Liver (tissue), 9 donors: ENCODE results near the gene TEX19. TPM values are rescaled to one million over a fixed set of nuclear protein-coding genes. Genes with fewer than 3 reads are reported as not detected.

Experiments used
- DNase-seq: peaks from one replicate; pipeline ENCODE4 v3.0.0-alpha.2; 2017; ENCODE audit warnings: low spot score
- H3K27ac ChIP-seq, 2 donors: one replicate each; pipeline ENCODE4 v1.7.0; 2013; ENCODE audit warnings: inconsistent platforms in 2 of 2, low read length in 2 of 2, control low read depth in 1 of 2, low read depth in 1 of 2, mild to moderate bottlenecking in 1 of 2
- H3K27me3 ChIP-seq, 4 donors: one replicate each; pipeline versions ENCODE4 v1.6.1 to v1.7.0; 2013; ENCODE audit warnings: low read length in 3 of 4, inconsistent platforms in 1 of 4, mild to moderate bottlenecking in 1 of 4, moderate library complexity in 1 of 4; ENCODE audit not compliant: control insufficient read depth in 4 of 4, insufficient read depth in 4 of 4
- H3K36me3 ChIP-seq, 4 donors: one replicate each; pipeline versions ENCODE4 v1.6.1 to v1.7.0; 2013; ENCODE audit warnings: low read length in 3 of 4, mild to moderate bottlenecking in 3 of 4, low read depth in 1 of 4, moderate library complexity in 1 of 4; ENCODE audit not compliant: control insufficient read depth in 4 of 4, insufficient read depth in 3 of 4
- H3K4me1 ChIP-seq, 4 donors: one replicate each; pipeline versions ENCODE4 v1.6.1 to v1.7.0; 2013; ENCODE audit warnings: low read length in 3 of 4, mild to moderate bottlenecking in 3 of 4, moderate library complexity in 1 of 4; ENCODE audit not compliant: control insufficient read depth in 4 of 4, insufficient read depth in 4 of 4
- H3K4me3 ChIP-seq, 3 donors: one replicate each; pipeline versions ENCODE4 v1.6.1 to v1.7.0; 2013; ENCODE audit warnings: low read length in 3 of 3, control low read depth in 1 of 3, low read depth in 1 of 3, mild to moderate bottlenecking in 1 of 3
- H3K9ac ChIP-seq, 2 donors: one replicate each; pipeline ENCODE4 v1.7.0; 2013; ENCODE audit warnings: low read length in 2 of 2, mild to moderate bottlenecking in 2 of 2, moderate library complexity in 2 of 2, control low read depth in 1 of 2, low read depth in 1 of 2
- H3K9me3 ChIP-seq, 4 donors: one replicate each; pipeline versions ENCODE4 v1.6.1 to v1.7.0; 2013; ENCODE audit warnings: low read length in 3 of 4; ENCODE audit not compliant: control insufficient read depth in 4 of 4
- CTCF ChIP-seq: fragments of 150-350 bp; IDR thresholded peaks from 2 replicates; pipeline ENCODE4 v1.5.1; 2017; ENCODE audit warnings: improper control_type of control experiment, low read depth, low read length; ENCODE audit not compliant: missing input control
- FOXA1 ChIP-seq: IDR thresholded peaks from 2 replicates; pipeline ENCODE4 v1.6.1; 2016; ENCODE audit warnings: antibody characterized with exemption
- FOXA2 ChIP-seq: IDR thresholded peaks from 2 replicates; pipeline ENCODE4 v1.6.1; 2016; ENCODE audit warnings: antibody characterized with exemption
- GABPA ChIP-seq, 2 donors: IDR thresholded peaks in 1 of 2; conservative IDR thresholded peaks in 1 of 2; 2 replicates each; pipeline ENCODE4 v1.6.1; 2016; ENCODE audit warnings: antibody characterized with exemption in 2 of 2, mild to moderate bottlenecking in 1 of 2, moderate library complexity in 1 of 2
- HNF4A ChIP-seq, 2 donors: conservative IDR thresholded peaks; 2 replicates each; pipeline ENCODE4 v1.6.1; 2016; ENCODE audit warnings: antibody characterized with exemption in 2 of 2, mild to moderate bottlenecking in 2 of 2
- HNF4G ChIP-seq: IDR thresholded peaks from 2 replicates; pipeline ENCODE4 v1.6.1; 2016; ENCODE audit warnings: antibody characterized with exemption
- JUND ChIP-seq, 2 donors: IDR thresholded peaks; 2 replicates each; pipeline ENCODE4 v1.6.1; 2016; ENCODE audit warnings: antibody characterized with exemption in 2 of 2
- NR2F2 ChIP-seq: IDR thresholded peaks from 2 replicates; pipeline ENCODE4 v1.6.1; 2016; ENCODE audit warnings: antibody characterized with exemption
- RAD21 ChIP-seq, 2 donors: IDR thresholded peaks; 2 replicates each; pipeline ENCODE4 v1.6.1; 2016; ENCODE audit warnings: antibody characterized with exemption in 2 of 2, mild to moderate bottlenecking in 2 of 2
- SP1 ChIP-seq: IDR thresholded peaks from 2 replicates; pipeline ENCODE4 v1.6.1; 2018; ENCODE audit warnings: antibody characterized with exemption, mild to moderate bottlenecking
- TAF1 ChIP-seq: conservative IDR thresholded peaks from 2 replicates; pipeline ENCODE4 v1.6.1; 2016; ENCODE audit warnings: antibody characterized with exemption, mild to moderate bottlenecking
- YY1 ChIP-seq: IDR thresholded peaks from 2 replicates; pipeline ENCODE4 v1.6.1; 2016; ENCODE audit warnings: antibody characterized with exemption, mild to moderate bottlenecking
- WGBS: extraction: QIAGEN DNeasy Blood & Tissue Kit; methylation state at CpG from one replicate; pipeline ENCODE4 v1.1.7; 2013; 5-methylcytosine and 5-hydroxymethylcytosine counted together
- polyA plus RNA-seq, 2 donors: library from polyadenylated mRNA; stranded (reverse) in 1 of 2; unstranded in 1 of 2; fragments of 200-250 nt in 1 of 2; fragments of >200 nt in 1 of 2; fragmentation: Nextera tagmentation in 1 of 2; extraction: Ambion mirVana in 1 of 2; gene quantifications; one replicate each; pipeline versions ENCODE4 v1.2.1 to v1.2.3, GENCODE V29; 2013 to 2015
- total RNA-seq, 2 donors: library from RNA; depleted of rRNA; stranded (reverse); fragments of >200 nt; gene quantifications; one replicate each; pipeline ENCODE4 v1.2.3, GENCODE V29; 2014
- TF ChIP-seq, protein P1 (sequence below): IDR thresholded peaks from 2 replicates; pipeline ENCODE4 v1.6.1; 2016; ENCODE audit warnings: antibody characterized with exemption
- TF ChIP-seq, protein P2 (sequence below): IDR thresholded peaks from 2 replicates; pipeline ENCODE4 v1.6.1; 2016; ENCODE audit warnings: antibody characterized with exemption
- TF ChIP-seq, protein P3 (sequence below): IDR thresholded peaks from 2 replicates; pipeline ENCODE4 v1.6.1; 2016; ENCODE audit warnings: antibody characterized with exemption
- TF ChIP-seq, protein P4 (sequence below): IDR thresholded peaks from 2 replicates; pipeline ENCODE4 v1.6.1; 2016; ENCODE audit warnings: antibody characterized with exemption, mild to moderate bottlenecking
- donor health status: healthy.
- donor health status: healthy.
- donor health status: healthy.
- donor health status: healthy.
- donor health status: healthy.

TEX19 gene
- total and polyA plus RNA-seq, 4 donors = 0.14 TPM; not detected in 3

DNA sequence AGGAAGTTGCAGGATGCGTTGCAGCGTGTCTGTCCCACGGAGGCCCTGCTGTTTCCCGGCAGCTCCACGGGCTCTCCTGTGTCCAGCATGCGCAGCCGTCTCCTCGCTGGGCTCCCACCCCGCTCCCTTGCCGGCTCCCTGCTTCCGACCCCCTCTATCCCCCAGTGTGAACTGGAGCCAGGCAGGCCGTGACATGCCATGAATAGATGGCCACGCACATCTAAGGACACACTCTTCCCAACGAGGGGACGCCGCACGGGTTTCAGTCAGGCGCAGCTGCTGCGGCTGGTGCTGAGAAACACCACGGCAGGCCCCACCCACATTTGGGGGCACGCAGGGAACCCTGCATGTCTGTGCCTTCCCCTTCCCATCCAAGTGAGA lies 49.9 kb downstream of the TEX19 start:
- Histone ChIP-seq H3K4me1 (peaks cover 2 to 15% (median 11%) of the 10 kb centered on the region in 4 donors), H3K27ac (no peak overlapping the region), H3K27me3 (no peaks in the 10 kb centered on the region), H3K36me3 (peaks cover 0 to 12% (median under 1%) of the 10 kb centered on the region in 4 donors), H3K9me3 (no peaks in the 10 kb centered on the region), H3K9ac (no peak overlapping the region), H3K4me3 (no peak overlapping the region)
- WGBS = 97% methylated on average over 21 of the region's 21 CpGs
- no peak for TF ChIP-seq JUND (IDR thresholded peaks at IDR 0.05)
- TF ChIP-seq NR2F2 = no peak
- no peak for TF ChIP-seq CTCF
- TF ChIP-seq FOXA1 = no peak
- TF ChIP-seq, protein P1, sequence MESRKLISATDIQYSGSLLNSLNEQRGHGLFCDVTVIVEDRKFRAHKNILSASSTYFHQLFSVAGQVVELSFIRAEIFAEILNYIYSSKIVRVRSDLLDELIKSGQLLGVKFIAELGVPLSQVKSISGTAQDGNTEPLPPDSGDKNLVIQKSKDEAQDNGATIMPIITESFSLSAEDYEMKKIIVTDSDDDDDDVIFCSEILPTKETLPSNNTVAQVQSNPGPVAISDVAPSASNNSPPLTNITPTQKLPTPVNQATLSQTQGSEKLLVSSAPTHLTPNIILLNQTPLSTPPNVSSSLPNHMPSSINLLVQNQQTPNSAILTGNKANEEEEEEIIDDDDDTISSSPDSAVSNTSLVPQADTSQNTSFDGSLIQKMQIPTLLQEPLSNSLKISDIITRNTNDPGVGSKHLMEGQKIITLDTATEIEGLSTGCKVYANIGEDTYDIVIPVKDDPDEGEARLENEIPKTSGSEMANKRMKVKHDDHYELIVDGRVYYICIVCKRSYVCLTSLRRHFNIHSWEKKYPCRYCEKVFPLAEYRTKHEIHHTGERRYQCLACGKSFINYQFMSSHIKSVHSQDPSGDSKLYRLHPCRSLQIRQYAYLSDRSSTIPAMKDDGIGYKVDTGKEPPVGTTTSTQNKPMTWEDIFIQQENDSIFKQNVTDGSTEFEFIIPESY = no peak
- TF ChIP-seq, protein P2, sequence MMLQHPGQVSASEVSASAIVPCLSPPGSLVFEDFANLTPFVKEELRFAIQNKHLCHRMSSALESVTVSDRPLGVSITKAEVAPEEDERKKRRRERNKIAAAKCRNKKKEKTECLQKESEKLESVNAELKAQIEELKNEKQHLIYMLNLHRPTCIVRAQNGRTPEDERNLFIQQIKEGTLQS = no peak
- TF ChIP-seq RAD21 (IDR thresholded peaks at IDR 0.05) = no peak
- TF ChIP-seq HNF4G = no peak
- TF ChIP-seq YY1 = no peak
- TF ChIP-seq GABPA (IDR thresholded peaks at IDR 0.05 in 1 of 2, conservative IDR thresholded peaks at IDR 0.05 in 1 of 2) = no peak
- TF ChIP-seq, protein P3, sequence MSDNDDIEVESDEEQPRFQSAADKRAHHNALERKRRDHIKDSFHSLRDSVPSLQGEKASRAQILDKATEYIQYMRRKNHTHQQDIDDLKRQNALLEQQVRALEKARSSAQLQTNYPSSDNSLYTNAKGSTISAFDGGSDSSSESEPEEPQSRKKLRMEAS = no peak
- TF ChIP-seq TAF1 = no peak
- no peak for TF ChIP-seq FOXA2
- no peak for TF ChIP-seq HNF4A (conservative IDR thresholded peaks at IDR 0.05)
- TF ChIP-seq SP1 = no peak
- no peak for DNase-seq

DNA sequence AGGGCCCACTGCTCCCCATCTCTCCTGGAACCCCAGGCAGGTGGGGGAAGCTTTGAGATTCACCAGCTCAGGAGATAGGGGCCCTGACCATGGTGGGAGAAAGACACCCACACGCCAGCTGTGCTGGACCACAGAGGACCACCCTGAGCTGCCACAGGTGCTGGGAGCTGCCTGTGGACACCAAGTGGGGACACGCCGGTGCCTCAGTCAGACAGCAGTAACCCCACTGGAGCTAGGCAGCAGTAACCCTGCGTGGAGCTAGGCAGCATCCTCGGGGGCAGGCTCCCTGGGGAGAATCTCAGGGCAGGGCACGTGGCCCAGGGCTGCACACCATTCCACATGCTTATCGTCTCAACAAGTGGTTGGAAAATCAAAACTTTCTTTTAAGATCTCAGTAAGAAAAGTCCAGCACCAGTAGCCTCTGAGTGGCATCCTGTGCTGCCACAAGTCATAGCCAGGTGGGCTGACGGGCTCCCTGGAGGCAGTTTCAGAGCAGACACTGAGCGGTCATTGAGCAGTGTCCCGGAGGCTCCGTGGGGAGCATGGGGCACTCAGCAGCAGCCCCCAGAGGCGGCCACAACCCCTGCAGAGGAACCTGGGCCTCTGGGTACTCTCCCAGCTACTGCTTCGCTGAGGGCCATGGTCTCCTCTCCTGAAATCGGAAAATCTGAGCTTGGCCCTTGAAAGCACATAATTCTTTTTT lies 51.1 kb downstream of the TEX19 start:
- Histone ChIP-seq H3K9ac (no peak overlapping the region), H3K9me3 (no peaks in the 10 kb centered on the region), H3K36me3 (peaks cover 0 to 7% (median 0%) of the 10 kb centered on the region in 4 donors), H3K4me3 (no peak overlapping the region), H3K27me3 (no peaks in the 10 kb centered on the region), H3K27ac (no peak overlapping the region), H3K4me1 (peaks cover 2 to 18% (median 12%) of the 10 kb centered on the region in 4 donors)
- DNase-seq = no peak
- TF ChIP-seq, protein P4, sequence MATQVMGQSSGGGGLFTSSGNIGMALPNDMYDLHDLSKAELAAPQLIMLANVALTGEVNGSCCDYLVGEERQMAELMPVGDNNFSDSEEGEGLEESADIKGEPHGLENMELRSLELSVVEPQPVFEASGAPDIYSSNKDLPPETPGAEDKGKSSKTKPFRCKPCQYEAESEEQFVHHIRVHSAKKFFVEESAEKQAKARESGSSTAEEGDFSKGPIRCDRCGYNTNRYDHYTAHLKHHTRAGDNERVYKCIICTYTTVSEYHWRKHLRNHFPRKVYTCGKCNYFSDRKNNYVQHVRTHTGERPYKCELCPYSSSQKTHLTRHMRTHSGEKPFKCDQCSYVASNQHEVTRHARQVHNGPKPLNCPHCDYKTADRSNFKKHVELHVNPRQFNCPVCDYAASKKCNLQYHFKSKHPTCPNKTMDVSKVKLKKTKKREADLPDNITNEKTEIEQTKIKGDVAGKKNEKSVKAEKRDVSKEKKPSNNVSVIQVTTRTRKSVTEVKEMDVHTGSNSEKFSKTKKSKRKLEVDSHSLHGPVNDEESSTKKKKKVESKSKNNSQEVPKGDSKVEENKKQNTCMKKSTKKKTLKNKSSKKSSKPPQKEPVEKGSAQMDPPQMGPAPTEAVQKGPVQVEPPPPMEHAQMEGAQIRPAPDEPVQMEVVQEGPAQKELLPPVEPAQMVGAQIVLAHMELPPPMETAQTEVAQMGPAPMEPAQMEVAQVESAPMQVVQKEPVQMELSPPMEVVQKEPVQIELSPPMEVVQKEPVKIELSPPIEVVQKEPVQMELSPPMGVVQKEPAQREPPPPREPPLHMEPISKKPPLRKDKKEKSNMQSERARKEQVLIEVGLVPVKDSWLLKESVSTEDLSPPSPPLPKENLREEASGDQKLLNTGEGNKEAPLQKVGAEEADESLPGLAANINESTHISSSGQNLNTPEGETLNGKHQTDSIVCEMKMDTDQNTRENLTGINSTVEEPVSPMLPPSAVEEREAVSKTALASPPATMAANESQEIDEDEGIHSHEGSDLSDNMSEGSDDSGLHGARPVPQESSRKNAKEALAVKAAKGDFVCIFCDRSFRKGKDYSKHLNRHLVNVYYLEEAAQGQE = no peak
- no peak for TF ChIP-seq HNF4A (conservative IDR thresholded peaks at IDR 0.05)
- no peak for TF ChIP-seq FOXA2
- 96% methylated on average over 14 of the region's 14 CpGs for WGBS
